Small intestine (tissue), 7 donors: ENCODE measurements around the gene NT5DC3. TPM values are rescaled to one million over a fixed set of nuclear protein-coding genes. Genes with fewer than 3 reads are reported as not detected.

Experiments used
- DNase-seq, 2 donors: peaks; one replicate each; pipeline versions ENCODE4 v3.0.0 to v3.0.0-alpha.2; 2013
- FAIRE-seq: peaks from 2 replicates; lab custom pipeline; 2012; peaks lifted over from hg19 to GRCh38; lab: Jason Lieb, UNC
- H3K27ac ChIP-seq, 3 donors: one replicate each; pipeline ENCODE4 v1.5.1; 2013; ENCODE audit warnings: low read length in 2 of 3, mild to moderate bottlenecking in 2 of 3, control low read depth in 1 of 3, inconsistent platforms in 1 of 3, low read depth in 1 of 3, moderate library complexity in 1 of 3
- H3K27me3 ChIP-seq, 3 donors: one replicate each; pipeline ENCODE4 v1.6.1; 2013; ENCODE audit warnings: low read length in 3 of 3, inconsistent platforms in 1 of 3; ENCODE audit not compliant: control insufficient read depth in 3 of 3, insufficient read depth in 3 of 3
- H3K36me3 ChIP-seq, 3 donors: one replicate each; pipeline ENCODE4 v1.6.1; 2013; ENCODE audit warnings: low read length in 3 of 3, inconsistent platforms in 1 of 3, low read depth in 1 of 3, mild to moderate bottlenecking in 1 of 3, moderate library complexity in 1 of 3; ENCODE audit not compliant: control insufficient read depth in 3 of 3, insufficient read depth in 2 of 3
- H3K4me1 ChIP-seq, 3 donors: one replicate each; pipeline ENCODE4 v1.6.1; 2013; ENCODE audit warnings: low read length in 2 of 3, inconsistent platforms in 1 of 3, low read depth in 1 of 3, mild to moderate bottlenecking in 1 of 3, moderate library complexity in 1 of 3; ENCODE audit not compliant: control insufficient read depth in 3 of 3, insufficient read depth in 2 of 3
- H3K4me3 ChIP-seq, 3 donors: one replicate each; pipeline ENCODE4 v1.5.1; 2013; ENCODE audit warnings: low read length in 3 of 3, control low read depth in 1 of 3, inconsistent platforms in 1 of 3, low read depth in 1 of 3, mild to moderate bottlenecking in 1 of 3, moderate library complexity in 1 of 3
- H3K9me3 ChIP-seq, 2 donors: one replicate each; pipeline ENCODE4 v1.6.1; 2013; ENCODE audit warnings: low read depth in 1 of 2, low read length in 1 of 2; ENCODE audit not compliant: control insufficient read depth in 2 of 2, insufficient read depth in 1 of 2
- WGBS, 3 donors: extraction: QIAGEN DNeasy Blood & Tissue Kit; methylation state at CpG; one replicate each; pipeline ENCODE4 v1.1.7; 2013; 5-methylcytosine and 5-hydroxymethylcytosine counted together
- polyA plus RNA-seq, 4 donors: library from polyadenylated mRNA; stranded (reverse) in 3 of 4; unstranded in 1 of 4; fragments of 200-250 nt in 3 of 4; fragments of 120-200 nt in 1 of 4; gene quantifications; one replicate each; pipeline versions ENCODE4 v1.2.1 to v1.2.3, GENCODE V29; 2013
- donor health status: healthy with polysubstance abuse.
- donor health status: control.
- donor health status: control.
- donor health status: Bipolar disorder and iron deficiency.
- donor health status: healthy.

The NT5DC3 gene
- polyA plus RNA-seq, 4 donors: 0.22 to 8.7 (median 0.78) TPM

DNA sequence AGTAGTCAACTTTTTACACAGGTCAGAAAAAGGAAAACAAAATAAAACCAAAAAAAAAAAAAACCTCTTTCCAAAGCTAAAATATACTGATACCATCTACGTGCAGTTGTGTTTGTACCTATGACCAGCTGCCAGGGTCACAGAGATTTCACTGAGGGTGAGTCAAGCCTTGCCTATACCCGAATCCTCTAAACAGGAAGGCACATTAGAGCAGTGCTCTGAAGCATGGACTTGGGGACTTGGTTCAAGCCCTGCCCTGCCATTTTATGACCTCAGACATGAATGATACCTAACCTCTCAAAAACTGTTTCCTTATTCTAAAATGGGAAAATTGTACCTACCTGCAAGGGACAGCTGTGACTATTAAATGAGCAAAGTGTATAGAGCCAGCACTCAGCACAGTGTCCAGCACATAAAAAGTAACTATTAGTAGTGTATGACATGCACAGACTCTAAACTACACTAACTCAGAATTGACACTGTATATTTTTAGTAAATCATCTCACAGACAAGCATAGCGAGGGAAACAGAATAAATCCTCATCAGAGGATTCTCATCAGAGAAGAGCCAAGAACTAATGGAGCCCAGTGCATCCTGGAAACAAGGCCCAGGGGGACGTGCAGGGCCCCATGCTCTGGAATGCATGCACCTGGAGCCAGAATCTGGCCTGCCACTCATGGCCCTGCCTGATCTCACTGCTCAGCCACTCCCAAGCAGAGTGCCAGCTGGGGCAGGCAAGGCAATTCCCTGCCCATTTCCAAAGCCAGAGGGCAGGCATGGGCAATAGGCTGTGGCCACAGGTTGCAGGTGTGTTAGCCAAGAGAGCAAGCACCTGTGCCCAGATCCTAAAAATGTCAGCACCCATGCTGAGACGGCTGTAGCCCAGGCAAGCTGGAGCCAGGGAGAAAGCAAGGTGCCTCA is 57.0 kb downstream of the NT5DC3 start:
- FAIRE-seq: no peak

GRCh38 chr12:103782399-103782798 is 58.6 kb downstream of the NT5DC3 start:
- WGBS, 3 donors: 95 to 99% (median 96%) methylated on average over 3 of the region's 3 CpGs
- no peak for FAIRE-seq
- no peak overlapping the region for H3K4me3 ChIP-seq
- H3K9me3 ChIP-seq: no peaks in the 10 kb centered on the region
- peaks cover 0 to 29% (median 0%) of the 10 kb centered on the region in 3 donors for H3K36me3 ChIP-seq
- H3K4me1 ChIP-seq: peaks cover 0 to 12% (median 0%) of the 10 kb centered on the region in 3 donors
- no peak overlapping the region for H3K27ac ChIP-seq
- H3K27me3 ChIP-seq: no peaks in the 10 kb centered on the region
- no peak for DNase-seq

More for the DNA sequence above, 57.0 kb downstream of the NT5DC3 start:
- DNase-seq: peak in 1 of 2 donors; percentile 8
- Histone ChIP-seq H3K27ac (no peak overlapping the region), H3K9me3 (no peaks in the 10 kb centered on the region), H3K27me3 (no peaks in the 10 kb centered on the region), H3K4me1 (peaks cover 0 to 12% (median 0%) of the 10 kb centered on the region in 3 donors), H3K36me3 (peaks cover 0 to 20% (median 0%) of the 10 kb centered on the region in 3 donors), H3K4me3 (no peak overlapping the region)
- WGBS, 3 donors: 64 to 76% (median 65%) methylated on average over 5 of the region's 5 CpGs

DNA sequence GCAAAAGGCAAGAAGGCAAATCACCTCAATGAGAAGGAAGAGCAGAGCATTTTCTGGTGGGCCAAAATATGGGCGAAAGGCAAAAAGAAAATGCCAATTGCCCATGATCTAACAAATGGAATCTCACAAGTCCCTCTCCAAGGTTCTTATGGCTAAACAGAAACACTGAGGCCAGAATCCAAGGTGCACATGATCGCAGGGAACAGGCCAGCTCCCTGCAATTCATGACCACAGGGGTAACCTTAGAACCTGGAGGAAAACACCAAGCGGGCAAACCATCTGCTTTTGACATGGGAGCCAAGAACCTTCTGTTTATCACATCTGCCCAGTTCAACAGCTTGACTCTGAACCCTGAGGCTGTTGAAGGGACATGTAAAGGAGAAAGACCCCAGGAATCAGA is 60.0 kb downstream of the NT5DC3 start:
- WGBS, 3 donors: 95 to 100% (median 96%) methylated on average over 3 of the region's 3 CpGs
- Histone ChIP-seq H3K27ac (no peak overlapping the region), H3K9me3 (no peaks in the 10 kb centered on the region), H3K4me3 (no peak overlapping the region), H3K4me1 (peaks cover 0 to 12% (median 0%) of the 10 kb centered on the region in 3 donors), H3K36me3 (peaks cover 0 to 35% (median 0%) of the 10 kb centered on the region in 3 donors), H3K27me3 (no peaks in the 10 kb centered on the region)
- DNase-seq (no peak), FAIRE-seq (no peak)

DNA sequence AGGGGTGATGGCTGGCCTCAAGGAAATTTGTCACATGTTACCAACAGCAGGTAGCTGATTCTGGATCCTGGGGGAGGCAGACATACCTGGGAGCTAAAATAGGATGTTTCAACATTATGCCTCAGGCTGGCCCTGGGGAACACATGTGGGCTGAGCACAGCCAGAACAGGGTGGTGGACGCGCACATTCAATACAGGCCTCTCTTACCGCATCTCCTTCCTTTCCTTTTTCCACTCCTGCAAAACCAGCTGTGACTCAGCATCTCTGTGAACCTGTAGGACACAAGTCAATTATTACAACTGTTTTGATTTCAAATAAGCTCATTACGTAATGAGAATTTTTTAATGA is 61.0 kb downstream of the NT5DC3 start:
- Histone ChIP-seq H3K27ac (no peak overlapping the region), H3K4me1 (peaks cover 0 to 8% (median 0%) of the 10 kb centered on the region in 3 donors), H3K27me3 (no peaks in the 10 kb centered on the region), H3K4me3 (no peak overlapping the region), H3K36me3 (peaks cover 0 to 35% (median 0%) of the 10 kb centered on the region in 3 donors), H3K9me3 (no peaks in the 10 kb centered on the region)
- FAIRE-seq (no peak), DNase-seq (no peak)
- 94 to 99% (median 95%) methylated on average over 4 of the region's 4 CpGs for WGBS, 3 donors

DNA sequence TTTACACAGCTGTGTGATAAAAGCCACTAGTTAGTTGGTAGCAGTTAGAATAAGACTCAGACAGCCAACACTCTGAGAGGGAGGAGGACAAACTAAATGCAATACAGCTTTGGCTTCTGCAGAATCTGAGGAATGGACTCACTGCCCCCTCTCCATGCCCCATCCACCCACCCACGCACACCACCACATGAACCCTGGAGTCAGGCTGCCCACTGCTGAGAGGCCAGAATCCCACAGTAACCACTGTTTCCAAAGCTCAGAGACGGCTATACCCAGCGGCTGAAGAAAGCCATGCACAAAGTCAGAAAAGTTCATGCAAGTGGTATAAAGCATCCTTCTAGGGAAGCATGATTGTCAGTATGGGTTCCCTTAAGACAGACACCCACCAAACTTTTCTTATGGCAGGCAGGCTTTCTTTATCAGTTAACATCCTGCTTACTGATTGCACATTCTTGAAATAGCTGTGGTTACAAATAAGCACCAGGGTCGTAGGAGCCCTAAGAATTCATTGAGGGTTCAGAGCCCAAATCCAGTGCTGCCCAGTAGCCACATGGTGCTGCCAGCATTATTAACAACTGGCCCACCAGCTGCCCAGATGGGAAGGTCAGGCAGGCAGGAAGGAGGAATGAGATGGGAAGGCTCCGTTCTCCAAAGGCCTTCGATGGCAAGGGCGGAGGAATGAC is 61.5 kb downstream of the NT5DC3 start:
- H3K27ac ChIP-seq: no peak overlapping the region
- no peak overlapping the region for H3K4me3 ChIP-seq
- peaks cover 0 to 37% (median 0%) of the 10 kb centered on the region in 3 donors for H3K36me3 ChIP-seq
- DNase-seq (no peak), FAIRE-seq (no peak)
- no peaks in the 10 kb centered on the region for H3K9me3 ChIP-seq
- peaks cover 0 to 4% (median 0%) of the 10 kb centered on the region in 3 donors for H3K4me1 ChIP-seq
- H3K27me3 ChIP-seq: no peaks in the 10 kb centered on the region
- WGBS, 3 donors: 84 to 93% (median 92%) methylated on average over 7 of the region's 7 CpGs

- no peak overlapping the region for H3K4me3 ChIP-seq
- H3K4me1 ChIP-seq: no peaks in the 10 kb centered on the region
- H3K36me3 ChIP-seq: peaks cover 0 to 32% (median 0%) of the 10 kb centered on the region in 3 donors
- WGBS, 3 donors: 66 to 85% (median 83%) methylated on average over 6 of the region's 6 CpGs
- FAIRE-seq: no peak
- H3K27me3 ChIP-seq: no peaks in the 10 kb centered on the region
- no peaks in the 10 kb centered on the region for H3K9me3 ChIP-seq
- DNase-seq: no peak
- no peak overlapping the region for H3K27ac ChIP-seq
These were observed 62.3 kb downstream of the NT5DC3 start for GRCh38 chr12:103778781-103779180.

GRCh38 chr12:103774977-103775560 is 66.0 kb downstream of the NT5DC3 start:
- Histone ChIP-seq H3K36me3 (peaks cover 0 to 26% (median 0%) of the 10 kb centered on the region in 3 donors), H3K27me3 (no peaks in the 10 kb centered on the region), H3K4me1 (no peaks in the 10 kb centered on the region), H3K9me3 (no peaks in the 10 kb centered on the region), H3K27ac (no peak overlapping the region), H3K4me3 (no peak overlapping the region)
- 63 to 84% (median 70%) methylated on average over 10 of the region's 10 CpGs for WGBS, 3 donors
- FAIRE-seq (no peak), DNase-seq (no peak)
